ENCODE data around the gene RAB3IL1. TPM values are rescaled to one million over a fixed set of nuclear protein-coding genes. Genes with fewer than 3 reads are reported as not detected.
"Not testable (repeated sequence)": the region's sequence is repeated elsewhere in the genome, so short reads cannot be mapped to it uniquely, and the experiment has no call there.

The RAB3IL1 gene
- total and polyA plus RNA-seq, 8 donors: 9.3 to 15.4 (median 11.1) TPM

- ATAC-seq (no peak), DNase-seq (no peak)
- Histone ChIP-seq H3K4me3 (no peak overlapping the region), H3K27ac (no peak overlapping the region), H3K27me3 (no peaks in the 10 kb centered on the region), H3K36me3 (peaks cover 0 to 9% of the 10 kb centered on the region in 2 donors), H3K4me1 (peaks cover 0 to 2% of the 10 kb centered on the region in 2 donors), H3K9me3 (no peaks in the 10 kb centered on the region)
- intact Hi-C loops (cut with DNase I): no loop called here
- TF ChIP-seq CTCF (IDR thresholded peaks at IDR 0.05): no peak
These were observed 34.0 kb downstream of the RAB3IL1 start for GRCh38 chr11:61883327-61883726.

- no peaks in the 10 kb centered on the region for H3K27me3 ChIP-seq
- TF ChIP-seq CTCF (IDR thresholded peaks at IDR 0.05): no peak
- H3K27ac ChIP-seq: no peak overlapping the region
- no peaks in the 10 kb centered on the region for H3K9me3 ChIP-seq
- DNase-seq (no peak), ATAC-seq (no peak)
- H3K36me3 ChIP-seq: peaks cover 0 to 13% of the 10 kb centered on the region in 2 donors
- H3K4me1 ChIP-seq: no peaks in the 10 kb centered on the region
- no peak overlapping the region for H3K4me3 ChIP-seq
- intact Hi-C loops (cut with DNase I): no loop called here
These were observed 34.5 kb downstream of the RAB3IL1 start for GRCh38 chr11:61882879-61883278.

GRCh38 chr11:61882267-61882666 is 35.1 kb downstream of the RAB3IL1 start:
- ATAC-seq; H3K27ac ChIP-seq; DNase-seq; H3K4me3 ChIP-seq; H3K9me3 ChIP-seq; H3K4me1 ChIP-seq; intact Hi-C loops (cut with DNase I); H3K27me3 ChIP-seq: not testable (repeated sequence)
- H3K36me3 ChIP-seq: peaks cover 0 to 13% of the 10 kb centered on the region in 2 donors

- H3K9me3 ChIP-seq: no peaks in the 10 kb centered on the region
- H3K4me1 ChIP-seq: no peaks in the 10 kb centered on the region
- ATAC-seq (no peak), DNase-seq (no peak)
- no peak for TF ChIP-seq CTCF (IDR thresholded peaks at IDR 0.05)
- H3K27ac ChIP-seq: no peak overlapping the region
- H3K36me3 ChIP-seq: peaks cover 0 to 13% of the 10 kb centered on the region in 2 donors
- intact Hi-C loops (cut with DNase I): no loop called here
- no peak overlapping the region for H3K4me3 ChIP-seq
- H3K27me3 ChIP-seq: no peaks in the 10 kb centered on the region
These were observed 36.0 kb downstream of the RAB3IL1 start for GRCh38 chr11:61881397-61881796.

- DNase-seq (no peak), ATAC-seq (no peak)
- Histone ChIP-seq H3K27ac (no peak overlapping the region), H3K4me3 (no peak overlapping the region), H3K4me1 (no peaks in the 10 kb centered on the region), H3K9me3 (no peaks in the 10 kb centered on the region), H3K27me3 (no peaks in the 10 kb centered on the region), H3K36me3 (peaks cover 0 to 13% of the 10 kb centered on the region in 2 donors)
- intact Hi-C loops (cut with DNase I): no loop called here
- TF ChIP-seq CTCF (IDR thresholded peaks at IDR 0.05): no peak
These were observed 36.9 kb downstream of the RAB3IL1 start for GRCh38 chr11:61880454-61880853.

- ATAC-seq (no peak), DNase-seq (no peak)
- no peak for TF ChIP-seq CTCF (IDR thresholded peaks at IDR 0.05)
- no peaks in the 10 kb centered on the region for H3K9me3 ChIP-seq
- H3K4me3 ChIP-seq: no peak overlapping the region
- no peaks in the 10 kb centered on the region for H3K4me1 ChIP-seq
- peaks cover 0 to 13% of the 10 kb centered on the region in 2 donors for H3K36me3 ChIP-seq
- intact Hi-C loops (cut with DNase I): no loop called here
- H3K27ac ChIP-seq: no peak overlapping the region
- no peaks in the 10 kb centered on the region for H3K27me3 ChIP-seq
These were observed 37.3 kb downstream of the RAB3IL1 start for GRCh38 chr11:61880031-61880430.
